ENCODE data around the gene TNPO1. TPM values are rescaled to one million over a fixed set of nuclear protein-coding genes. Genes with fewer than 3 reads are reported as not detected.

The TNPO1 gene
- total and polyA plus RNA-seq, 2 of the 13 experiments (the other 11 are each of a cell fraction or from before 2014, with no cell fraction given) = 26.7 to 123 TPM

- TF ChIP-seq ZNF597 (CRISPR knock-in tag; IDR thresholded peaks at IDR 0.05) (no peak), HES4 (CRISPR knock-in tag; IDR thresholded peaks at IDR 0.05; ENCODE audit: borderline replicate concordance) (no peak; the same call in 1 of the 2 replicates), HNRNPL (IDR thresholded peaks at IDR 0.05; ENCODE audit: low read depth, low read length) (0 out of 2 replicates have a peak, but pooled peaks have one; percentile 41), ZNF782 (CRISPR knock-in tag; IDR thresholded peaks at IDR 0.05; ENCODE audit: borderline replicate concordance) (no peak), SOX6 (IDR thresholded peaks at IDR 0.05) (no peak), SOX6 (CRISPR knock-in tag; IDR thresholded peaks at IDR 0.05) (peak; percentile 69), MLXIP (CRISPR knock-in tag; IDR thresholded peaks at IDR 0.05; ENCODE audit: borderline replicate concordance) (no peak), ZNF235 (CRISPR knock-in tag; IDR thresholded peaks at IDR 0.05; ENCODE audit: borderline replicate concordance) (no peak), MIXL1 (CRISPR knock-in tag; IDR thresholded peaks at IDR 0.05) (no peak), PAX8 (CRISPR knock-in tag; IDR thresholded peaks at IDR 0.05; ENCODE audit: borderline replicate concordance) (no peak), BCL3 (CRISPR knock-in tag; IDR thresholded peaks at IDR 0.05) (no peak; the same call in 1 of the 2 replicates), U2AF2 (IDR thresholded peaks at IDR 0.05; ENCODE audit: low read depth, low read length) (no peak), CBX5 (CRISPR knock-in tag; IDR thresholded peaks at IDR 0.05; ENCODE audit: borderline replicate concordance) (peak; percentile 34; the same call in 1 of the 2 replicates), GATAD2A (CRISPR knock-in tag; IDR thresholded peaks at IDR 0.05) (peak; percentile 46; the same call in 1 of the 2 replicates), ZNF547 (CRISPR knock-in tag; IDR thresholded peaks at IDR 0.05) (no peak), ZFP36L1 (CRISPR knock-in tag; IDR thresholded peaks at IDR 0.05) (no peak), SP1 (IDR thresholded peaks at IDR 0.05) (no peak), SP1 (CRISPR knock-in tag; IDR thresholded peaks at IDR 0.05) (no peak; the same call in 1 of the 2 replicates), ZC3H13 (CRISPR knock-in tag; IDR thresholded peaks at IDR 0.05) (no peak), POGZ (CRISPR knock-in tag; IDR thresholded peaks at IDR 0.05) (peak; percentile 59), TSC22D2 (CRISPR knock-in tag; IDR thresholded peaks at IDR 0.05; ENCODE audit: borderline replicate concordance) (no peak), ZNF383 (CRISPR knock-in tag; IDR thresholded peaks at IDR 0.05; ENCODE audit: borderline replicate concordance) (no peak; the same call in 1 of the 2 replicates), ZFP82 (CRISPR knock-in tag; IDR thresholded peaks at IDR 0.05; ENCODE audit: borderline replicate concordance) (peak; percentile 8; the same call in 1 of the 2 replicates), ZNF670 (CRISPR knock-in tag; IDR thresholded peaks at IDR 0.05; ENCODE audit: borderline replicate concordance) (no peak), RFX3 (CRISPR knock-in tag; IDR thresholded peaks at IDR 0.05) (no peak), ZNF225 (CRISPR knock-in tag; IDR thresholded peaks at IDR 0.05) (no peak)
These were observed 138.8 kb downstream of the TNPO1 start (continued) for GRCh38 chr5:72955143-72955767.
